Activated CD8-positive, alpha-beta memory T cell treated with anti-CD3 and anti-CD28 coated beads, Interleukin-2, amount 50 U/mL, for 24 hours (primary cell): ENCODE results near the gene GALNT5.
"Not testable (repeated sequence)": the region's sequence is repeated elsewhere in the genome, so short reads cannot be mapped to it uniquely, and the experiment has no call there.

ENCODE experiments used
- DNase-seq: peaks from one replicate; pipeline ENCODE4 v3.0.0-alpha.2; 2020; ENCODE audit errors: extremely low read depth

The GALNT5 gene

GRCh38 chr2:157327621-157328500 is 70.4 kb downstream of the GALNT5 start:
- DNase-seq = peak; percentile 68

- DNase-seq = no peak
Observed at GRCh38 chr2:157329524-157329923, 72.0 kb downstream of the GALNT5 start.

- no peak for DNase-seq
Observed at GRCh38 chr2:157333304-157334047, 76.0 kb downstream of the GALNT5 start.

GRCh38 chr2:157334335-157334734 is 76.8 kb downstream of the GALNT5 start:
- DNase-seq = no peak

DNA sequence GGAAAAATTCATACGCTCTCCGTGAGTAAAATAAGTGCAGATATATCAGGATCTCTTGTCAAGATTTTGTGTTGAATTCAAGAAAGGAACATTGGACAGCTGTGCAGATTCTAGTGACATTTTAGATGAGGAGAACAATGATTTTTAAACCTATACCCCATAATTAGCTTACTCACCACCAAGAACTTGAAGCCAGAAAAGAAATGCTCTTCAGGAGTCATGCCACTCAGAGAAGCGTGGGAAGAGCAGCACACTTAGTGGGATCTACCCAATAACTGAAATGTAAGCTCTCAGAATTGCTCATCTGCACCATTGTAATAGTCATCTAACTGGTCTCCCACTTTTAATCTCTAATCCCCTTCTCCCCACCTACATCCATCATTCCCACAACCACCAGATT is 77.3 kb downstream of the GALNT5 start:
- no peak for DNase-seq

- DNase-seq = no peak
Observed at GRCh38 chr2:157336137-157337010, 78.9 kb downstream of the GALNT5 start.

DNA sequence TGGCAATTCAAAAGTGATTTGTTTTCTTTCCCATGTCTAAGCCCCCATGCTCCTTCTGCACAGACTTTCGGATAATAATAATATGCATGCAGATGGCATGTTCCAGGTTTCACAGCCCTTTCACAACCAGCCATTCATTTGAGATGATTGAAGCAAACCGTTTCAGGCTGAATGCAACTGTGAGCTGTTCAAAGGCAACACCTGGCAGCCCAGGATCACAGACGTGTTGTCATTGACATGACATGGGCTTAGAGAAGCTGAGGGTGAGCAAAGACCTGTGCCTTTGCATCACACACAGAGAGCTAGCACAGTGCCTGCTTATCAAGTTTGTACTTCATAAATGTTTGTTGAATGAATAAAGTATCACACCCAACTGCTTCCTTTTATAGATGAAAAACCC is 80.5 kb downstream of the GALNT5 start:
- DNase-seq = no peak

- no peak for DNase-seq
Observed at GRCh38 chr2:157339965-157340655, 82.6 kb downstream of the GALNT5 start.

DNA sequence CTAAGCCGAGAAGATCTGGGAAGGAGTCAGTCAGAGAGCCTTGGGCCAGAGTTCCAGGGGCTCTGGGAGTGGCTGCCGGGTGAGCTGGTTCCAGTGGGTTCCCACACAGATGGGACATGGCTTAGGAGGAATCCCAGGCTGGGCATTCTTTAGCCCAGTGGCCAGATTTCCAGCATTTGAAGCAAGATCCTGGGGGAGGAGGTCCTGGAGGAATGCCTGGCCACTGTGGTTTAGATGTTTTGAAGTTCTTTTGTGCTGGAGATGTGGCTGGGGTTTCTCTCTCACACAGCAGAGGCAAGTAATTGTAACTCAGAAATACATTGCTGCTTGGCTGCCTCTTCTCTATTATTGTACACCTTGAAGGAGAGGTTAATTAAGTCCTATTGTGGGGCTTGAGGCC is 83.9 kb downstream of the GALNT5 start:
- not testable (repeated sequence) for DNase-seq

GRCh38 chr2:157345647-157346389 is 88.3 kb downstream of the GALNT5 start:
- DNase-seq = no peak

GRCh38 chr2:157348291-157348921 is 90.9 kb downstream of the GALNT5 start:
- no peak for DNase-seq

- no peak for DNase-seq
Observed at GRCh38 chr2:157349949-157350515, 92.5 kb downstream of the GALNT5 start.

DNA sequence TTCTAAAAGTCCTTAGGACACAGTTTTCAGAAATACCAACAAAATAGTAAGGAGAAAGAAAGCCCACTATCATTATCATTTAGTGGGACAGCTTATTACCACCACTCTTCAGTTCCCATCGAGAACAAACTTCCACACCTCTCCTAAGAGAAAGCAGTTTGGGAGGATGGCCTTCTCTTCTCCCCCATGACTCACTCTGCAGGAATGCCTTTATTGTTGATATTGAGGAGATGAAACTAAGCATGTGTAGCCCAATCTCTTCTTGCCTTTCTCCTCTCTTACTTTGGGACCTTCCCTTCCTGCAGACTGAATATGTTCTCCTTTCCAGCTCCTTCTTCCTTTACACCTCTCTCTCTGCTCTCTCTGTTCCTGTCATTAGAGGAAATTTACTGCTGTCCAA is 98.1 kb downstream of the GALNT5 start:
- DNase-seq = no peak

GRCh38 chr2:157359628-157360027 is 102.1 kb downstream of the GALNT5 start:
- no peak for DNase-seq

DNA sequence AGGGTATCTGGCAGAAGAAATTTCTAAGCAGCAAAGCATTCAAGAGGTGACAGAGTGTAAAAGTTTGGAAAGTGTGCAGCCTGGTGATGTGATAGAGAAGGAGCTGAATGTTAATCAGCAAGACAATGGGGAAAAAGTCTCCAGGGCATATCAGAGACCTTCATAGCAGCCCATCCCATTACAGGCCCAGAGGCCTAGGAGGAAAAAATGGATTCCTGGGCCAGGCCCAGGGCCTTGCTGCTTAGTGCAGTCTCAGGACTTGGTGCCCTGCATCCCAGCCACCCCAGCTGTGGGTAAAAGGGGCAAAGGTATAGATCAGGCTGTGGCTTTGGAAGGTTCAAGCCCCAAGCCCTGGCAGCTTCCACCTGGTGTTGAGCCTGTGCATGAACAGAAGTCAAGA is 104.0 kb downstream of the GALNT5 start:
- no peak for DNase-seq

DNA sequence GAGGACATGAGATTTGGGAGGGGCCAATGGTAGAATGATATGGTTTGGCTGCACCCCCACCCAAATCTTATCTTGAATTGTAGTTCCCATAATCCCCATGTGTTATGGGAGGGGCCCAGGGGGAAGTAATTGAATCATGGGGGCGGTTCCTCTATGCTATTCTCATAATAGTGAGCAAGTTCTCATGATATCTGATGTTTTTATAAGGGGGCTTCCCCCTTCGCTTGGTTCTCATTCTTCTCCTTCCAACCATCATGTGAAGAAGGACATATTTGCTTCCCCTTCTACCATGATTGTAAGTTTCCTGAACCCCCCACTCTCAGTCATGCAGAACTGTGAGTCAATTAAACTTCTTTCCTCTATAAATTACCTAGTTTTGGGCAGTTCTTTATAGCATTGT is 105.1 kb downstream of the GALNT5 start:
- DNase-seq = no peak

- no peak for DNase-seq
Observed at GRCh38 chr2:157363612-157364101, 106.2 kb downstream of the GALNT5 start.
